Measurements from ENCODE around the gene IFNLR1.

DNA sequence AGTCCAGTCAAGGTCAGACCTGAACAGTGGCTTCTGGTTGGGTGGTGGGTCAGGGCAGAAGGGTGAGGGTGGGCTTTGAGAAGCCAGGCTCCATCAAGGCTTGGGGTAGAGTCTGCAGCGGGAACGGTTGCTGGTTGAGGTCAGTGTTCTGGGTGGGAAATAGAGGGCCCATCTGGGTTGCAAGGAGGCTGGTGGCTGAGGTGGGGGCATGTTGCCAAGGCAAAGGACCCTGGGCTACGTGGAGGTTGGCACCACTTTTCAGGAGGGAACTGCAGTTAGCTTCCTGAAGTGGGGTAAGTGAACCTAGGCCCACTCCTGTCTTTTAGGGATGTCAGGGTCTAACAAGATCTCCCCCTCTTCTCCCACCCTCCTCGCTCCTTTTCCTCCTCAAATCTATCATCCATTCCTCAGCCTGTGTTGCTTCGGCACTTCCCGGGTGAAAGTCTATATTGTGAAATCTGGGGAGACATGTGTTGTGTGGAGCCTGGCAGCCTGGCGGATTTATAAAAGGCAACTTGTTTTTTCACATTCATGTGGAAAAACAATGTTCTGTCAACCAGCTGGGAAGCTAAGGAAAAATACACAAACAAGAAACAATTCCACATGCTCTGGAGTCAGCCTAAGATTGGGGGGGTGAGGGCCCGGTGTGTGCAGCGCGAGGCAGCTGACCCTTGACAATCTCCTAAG, 45.6 kb downstream of the IFNLR1 start:
- TF ChIP-seq, protein P1, sequence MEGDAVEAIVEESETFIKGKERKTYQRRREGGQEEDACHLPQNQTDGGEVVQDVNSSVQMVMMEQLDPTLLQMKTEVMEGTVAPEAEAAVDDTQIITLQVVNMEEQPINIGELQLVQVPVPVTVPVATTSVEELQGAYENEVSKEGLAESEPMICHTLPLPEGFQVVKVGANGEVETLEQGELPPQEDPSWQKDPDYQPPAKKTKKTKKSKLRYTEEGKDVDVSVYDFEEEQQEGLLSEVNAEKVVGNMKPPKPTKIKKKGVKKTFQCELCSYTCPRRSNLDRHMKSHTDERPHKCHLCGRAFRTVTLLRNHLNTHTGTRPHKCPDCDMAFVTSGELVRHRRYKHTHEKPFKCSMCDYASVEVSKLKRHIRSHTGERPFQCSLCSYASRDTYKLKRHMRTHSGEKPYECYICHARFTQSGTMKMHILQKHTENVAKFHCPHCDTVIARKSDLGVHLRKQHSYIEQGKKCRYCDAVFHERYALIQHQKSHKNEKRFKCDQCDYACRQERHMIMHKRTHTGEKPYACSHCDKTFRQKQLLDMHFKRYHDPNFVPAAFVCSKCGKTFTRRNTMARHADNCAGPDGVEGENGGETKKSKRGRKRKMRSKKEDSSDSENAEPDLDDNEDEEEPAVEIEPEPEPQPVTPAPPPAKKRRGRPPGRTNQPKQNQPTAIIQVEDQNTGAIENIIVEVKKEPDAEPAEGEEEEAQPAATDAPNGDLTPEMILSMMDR (IDR thresholded peaks at IDR 0.05) = no peak
- TF ChIP-seq POLR2A (IDR thresholded peaks at IDR 0.05) = no peak
